ENCODE measurements around the gene LST1. TPM values are rescaled to one million over a fixed set of nuclear protein-coding genes. Genes with fewer than 3 reads are reported as not detected.

The LST1 gene
- total and polyA plus RNA-seq, 11 donors = 1.6 to 58.0 (median 3.7) TPM; not detected in 1

GRCh38 chr6:31559958-31560696, 25.9 kb upstream of the LST1 start:
- WGBS, 4 donors = 33 to 38% (median 36%) methylated on average over 7 of the region's 7 CpGs
- Histone ChIP-seq H3K9me3 (no peaks in the 10 kb centered on the region), H3K27ac (peak overlapping the region; percentile 7 to 90 (median 78)), H3K27me3 (no peaks in the 10 kb centered on the region), H3K36me3 (peaks cover 0 to 37% (median 20%) of the 10 kb centered on the region in 9 donors), H3K4me3 (peak overlapping the region in 3 of 12 donors; percentile 3 to 38 (median 15)), H3K4me1 (peaks cover 7 to 80% (median 35%) of the 10 kb centered on the region in 12 donors)
- no peak for TF ChIP-seq POLR2A (IDR thresholded peaks at IDR 0.05)
- TF ChIP-seq CTCF (IDR thresholded peaks at IDR 0.05) = peak in 1 of 12 donors; percentile 19
- ATAC-seq (peak; percentile 59 to 93 (median 87)), DNase-seq (peak; percentile 74 to 87 (median 84))
- intact Hi-C loops (cut with DNase I) = loop anchor here in 1 of 10 donors (2.0 kb wide), 1 partner anchor 21 kb away; no protein-coding TSS in a partner anchor

- Histone ChIP-seq H3K36me3 (peaks cover 0 to 35% (median 20%) of the 10 kb centered on the region in 9 donors), H3K4me1 (peaks cover 7 to 80% (median 35%) of the 10 kb centered on the region in 12 donors), H3K9me3 (no peaks in the 10 kb centered on the region), H3K27me3 (no peaks in the 10 kb centered on the region), H3K4me3 (peak overlapping the region in 1 of 12 donors; percentile 38), H3K27ac (peak overlapping the region; percentile 7 to 90 (median 78))
- ATAC-seq (no peak), DNase-seq (no peak)
- TF ChIP-seq POLR2A (IDR thresholded peaks at IDR 0.05) (no peak), CTCF (IDR thresholded peaks at IDR 0.05) (no peak)
- intact Hi-C loops (cut with DNase I) = loop anchor here in 1 of 10 donors (2.0 kb wide), 1 partner anchor 20 kb away; no protein-coding TSS in a partner anchor
Observed at GRCh38 chr6:31560697-31561058, 25.4 kb upstream of the LST1 start.

GRCh38 chr6:31567531-31568370, 18.3 kb upstream of the LST1 start:
- H3K27me3 ChIP-seq = no peaks in the 10 kb centered on the region
- 42 to 61% (median 56%) methylated on average over 9 of the region's 9 CpGs for WGBS, 4 donors
- peak overlapping the region in 1 of 12 donors; percentile 50 for H3K27ac ChIP-seq
- DNase-seq (no peak), ATAC-seq (no peak)
- TF ChIP-seq POLR2A (IDR thresholded peaks at IDR 0.05) (no peak), CTCF (IDR thresholded peaks at IDR 0.05) (no peak)
- no peaks in the 10 kb centered on the region for H3K9me3 ChIP-seq
- intact Hi-C loops (cut with DNase I) = no loop called here
- H3K36me3 ChIP-seq = no peaks in the 10 kb centered on the region
- no peak overlapping the region for H3K4me3 ChIP-seq
- H3K4me1 ChIP-seq = peaks cover 0 to 33% (median 0%) of the 10 kb centered on the region in 12 donors

- Histone ChIP-seq H3K4me1 (peaks cover 0 to 25% (median 0%) of the 10 kb centered on the region in 12 donors), H3K9me3 (no peaks in the 10 kb centered on the region), H3K27me3 (no peaks in the 10 kb centered on the region), H3K36me3 (no peaks in the 10 kb centered on the region), H3K27ac (peak overlapping the region in 1 of 12 donors; percentile 50), H3K4me3 (no peak overlapping the region)
- ATAC-seq (peak in 3 of 4 donors; percentile 36 to 62 (median 44)), DNase-seq (no peak)
- no peak for TF ChIP-seq POLR2A (IDR thresholded peaks at IDR 0.05)
- TF ChIP-seq CTCF (IDR thresholded peaks at IDR 0.05) = no peak
- intact Hi-C loops (cut with DNase I) = no loop called here
- WGBS, 4 donors = 68 to 76% (median 70%) methylated on average over 3 of the region's 3 CpGs
Observed at GRCh38 chr6:31568537-31568961, 17.5 kb upstream of the LST1 start.
